IMR-90 (cell line): ENCODE results near the gene CDK17. TPM values are rescaled to one million over a fixed set of nuclear protein-coding genes. Genes with fewer than 3 reads are reported as not detected.

Experiments used
- ATAC-seq: fragments of 200-7000 bp; cut with Tn5 transposase; 2 replicates; pipeline ENCODE4 v1.9.1; 2020; ENCODE audit warnings: low read depth, mild to moderate bottlenecking, moderate library complexity
- BruUV-seq: library from RNA; stranded (reverse); fragments of 400-500 nt; replicated peaks from 2 replicates; lab custom pipeline; 2021; lab: Mats Ljungman, UMichigan
- CTCF ChIA-PET: fragments of 300-600 bp; formaldehyde crosslinking; extraction: SDS; loops from one replicate; lab custom pipeline; 2021; ENCODE audit warnings: antibody characterized with exemption; lab: Yijun Ruan, JAX
- POLR2A ChIA-PET: fragments of 300-600 bp; sonication (Branson Sonifier 250); formaldehyde crosslinking; loops from one replicate; lab custom pipeline; 2022; ENCODE audit warnings: antibody characterized with exemption; ENCODE audit not compliant: unreplicated experiment; lab: Charles Lee
- DNase-seq: peaks from one replicate; pipeline ENCODE4 v3.0.0; 2013
- H2AFZ ChIP-seq: replicated peaks from 2 replicates; pipeline ENCODE3; 2013; ENCODE audit warnings: low read length, mild to moderate bottlenecking; ENCODE audit not compliant: poor library complexity
- H2AK5ac ChIP-seq: 2 replicates; pipeline ENCODE4 v1.6.1; 2013; ENCODE audit warnings: low read depth, low read length, inconsistent platforms
- H2AK9ac ChIP-seq: replicated peaks from 2 replicates; pipeline ENCODE3; 2013; ENCODE audit warnings: mild to moderate bottlenecking, low read depth, low read length, moderate library complexity; ENCODE audit not compliant: poor library complexity
- H2BK120ac ChIP-seq: 2 replicates; pipeline ENCODE4 v1.6.1; 2013; ENCODE audit warnings: low read depth, low read length, inconsistent platforms
- H2BK15ac ChIP-seq: 3 replicates; pipeline ENCODE4 v1.6.1; 2013; ENCODE audit warnings: low read depth, low read length, inconsistent platforms
- H2BK20ac ChIP-seq: 2 replicates; pipeline ENCODE4 v1.6.1; 2013; ENCODE audit warnings: low read depth, mild to moderate bottlenecking, inconsistent platforms, low read length, moderate library complexity
- H2BK5ac ChIP-seq: 2 replicates; pipeline ENCODE4 v1.6.1; 2013; ENCODE audit warnings: mild to moderate bottlenecking, low read depth, low read length, inconsistent platforms; ENCODE audit not compliant: poor library complexity, severe bottlenecking
- H3K14ac ChIP-seq: replicated peaks from 2 replicates; pipeline ENCODE4 v1.6.1; 2013; ENCODE audit warnings: low read depth, low read length, inconsistent platforms
- H3K18ac ChIP-seq: 2 replicates; pipeline ENCODE4 v1.6.1; 2013; ENCODE audit warnings: low read depth, low read length, control low read depth
- H3K23ac ChIP-seq: 2 replicates; pipeline ENCODE4 v1.6.1; 2013; ENCODE audit warnings: low read depth, low read length, inconsistent platforms
- H3K27ac ChIP-seq: 2 replicates; pipeline ENCODE4 v1.5.1; 2013; ENCODE audit warnings: mild to moderate bottlenecking, control low read depth, low read length; ENCODE audit not compliant: insufficient read depth
- H3K27me3 ChIP-seq: 2 replicates; pipeline ENCODE4 v1.6.1; 2013; ENCODE audit warnings: low read length; ENCODE audit not compliant: control insufficient read depth, insufficient read depth
- H3K36me3 ChIP-seq: 2 replicates; pipeline ENCODE4 v1.6.1; 2013; ENCODE audit warnings: low read length, mixed read lengths; ENCODE audit not compliant: control insufficient read depth, insufficient read depth
- H3K4ac ChIP-seq: 2 replicates; pipeline ENCODE4 v1.6.1; 2013; ENCODE audit warnings: low read depth, low read length, inconsistent platforms
- H3K4me1 ChIP-seq: 2 replicates; pipeline ENCODE4 v1.6.1; 2013; ENCODE audit warnings: low read length, mixed read lengths; ENCODE audit not compliant: control insufficient read depth, insufficient read depth
- H3K4me2 ChIP-seq: 2 replicates; pipeline ENCODE4 v1.6.1; 2013; ENCODE audit warnings: low read depth, mild to moderate bottlenecking, control low read depth, low read length, moderate library complexity
- H3K4me3 ChIP-seq: 2 replicates; pipeline ENCODE4 v1.5.1; 2013; ENCODE audit warnings: low read depth, mild to moderate bottlenecking, control low read depth, low read length, moderate library complexity; ENCODE audit not compliant: insufficient read depth
- H3K56ac ChIP-seq: 2 replicates; pipeline ENCODE4 v1.6.1; 2013; ENCODE audit warnings: low read length, inconsistent platforms; ENCODE audit not compliant: insufficient read depth; ENCODE audit errors: extremely low read depth
- H3K79me1 ChIP-seq, 2 experiments: 2 replicates each; pipeline ENCODE4 v1.6.1; 2013; ENCODE audit warnings: low read length in 2 of 2, inconsistent platforms in 1 of 2, low read depth in 1 of 2
- H3K9ac ChIP-seq: 2 replicates; pipeline ENCODE4 v1.6.1; 2013; ENCODE audit warnings: low read depth, low read length, control low read depth
- H3K9me1 ChIP-seq: 2 replicates; pipeline ENCODE4 v1.6.1; 2013; ENCODE audit warnings: low read length, inconsistent platforms; ENCODE audit not compliant: insufficient read depth
- H3K9me3 ChIP-seq: 2 replicates; pipeline ENCODE4 v1.6.1; 2013; ENCODE audit warnings: low read length; ENCODE audit not compliant: control insufficient read depth, insufficient read depth
- H4K20me1 ChIP-seq: 2 replicates; pipeline ENCODE4 v1.6.1; 2013; ENCODE audit warnings: low read length, inconsistent platforms; ENCODE audit not compliant: insufficient read depth
- H4K5ac ChIP-seq: 2 replicates; pipeline ENCODE4 v1.6.1; 2013; ENCODE audit warnings: mild to moderate bottlenecking, low read depth, low read length, control low read depth
- H4K8ac ChIP-seq, 2 experiments: 2 replicates each; pipeline ENCODE4 v1.6.1; 2013; ENCODE audit warnings: low read depth in 2 of 2, low read length in 2 of 2, control low read depth in 1 of 2, inconsistent platforms in 1 of 2
- H4K91ac ChIP-seq: 2 replicates; pipeline ENCODE4 v1.6.1; 2013; ENCODE audit warnings: low read depth, low read length, inconsistent platforms; ENCODE audit not compliant: insufficient read depth
- MXI1 ChIP-seq: IDR thresholded peaks from 2 replicates; pipeline ENCODE4 v1.6.1; 2012; ENCODE audit warnings: low read depth, mild to moderate bottlenecking, low read length, moderate library complexity, borderline replicate concordance
- NFE2L2 ChIP-seq: fragments of 150-350 bp; IDR thresholded peaks from 2 replicates; pipeline ENCODE4 v1.6.1; 2016; ENCODE audit warnings: low read depth, mild to moderate bottlenecking, low read length
- WGBS, 2 experiments: methylation state at CpG; one replicate each; pipeline versions ENCODE4 v1.1.5 to v1.1.7; 2013; ENCODE audit warnings: missing lambda C conversion rate in 2 of 2; ENCODE audit not compliant: insufficient read length in 1 of 2; ENCODE audit errors: extremely low coverage in 2 of 2; 5-methylcytosine and 5-hydroxymethylcytosine counted together
- dilution Hi-C: fragments of 300-500 bp; cut with HindIII; formaldehyde crosslinking; loops from one replicate; pipeline ENCODE4 v1.14.3; 2018; ENCODE audit warnings: low sequenced_read_pairs; ENCODE audit not compliant: unreplicated experiment
- in situ Hi-C: fragments of 300-500 bp; cut with MboI; formaldehyde crosslinking; loops from 3 replicates; pipeline ENCODE4 v1.14.3; 2019; ENCODE audit warnings: low sequenced_read_pairs, inconsistent platforms, mixed read lengths
- intact Hi-C: fragments of 100-400 bp; cut with micrococcal nuclease; formaldehyde crosslinking; loops from 2 replicates; pipeline ENCODE4 v1.10.0; 2022
- polyA plus RNA-seq, 3 experiments: library from polyadenylated mRNA; depleted of rRNA; stranded (reverse); fragments of >200 nt; gene quantifications; 2 replicates each; pipeline ENCODE4 v1.2.3, GENCODE V29; 2012; ENCODE audit warnings: low replicate concordance in 1 of 3
- total RNA-seq: library from RNA; depleted of rRNA; stranded (reverse); fragments of >200 nt; gene quantifications from 2 replicates; pipeline ENCODE4 v1.2.3, GENCODE V29; 2012
- TF ChIP-seq, protein P1 (sequence below): conservative IDR thresholded peaks from 2 replicates; pipeline ENCODE4 v1.5.1; 2012; ENCODE audit warnings: mild to moderate bottlenecking, low read depth, low read length, improper control_type of control experiment
- TF ChIP-seq, protein P2 (sequence below): fragments of 150-350 bp; IDR thresholded peaks from 2 replicates; pipeline ENCODE4 v1.6.1; 2016; ENCODE audit warnings: low read depth, mild to moderate bottlenecking, low read length, moderate library complexity, borderline replicate concordance

The CDK17 gene
- total and polyA plus RNA-seq, 2 of the 4 experiments (the other 2 are of a cell fraction), result 14.5 to 50.2 TPM

DNA sequence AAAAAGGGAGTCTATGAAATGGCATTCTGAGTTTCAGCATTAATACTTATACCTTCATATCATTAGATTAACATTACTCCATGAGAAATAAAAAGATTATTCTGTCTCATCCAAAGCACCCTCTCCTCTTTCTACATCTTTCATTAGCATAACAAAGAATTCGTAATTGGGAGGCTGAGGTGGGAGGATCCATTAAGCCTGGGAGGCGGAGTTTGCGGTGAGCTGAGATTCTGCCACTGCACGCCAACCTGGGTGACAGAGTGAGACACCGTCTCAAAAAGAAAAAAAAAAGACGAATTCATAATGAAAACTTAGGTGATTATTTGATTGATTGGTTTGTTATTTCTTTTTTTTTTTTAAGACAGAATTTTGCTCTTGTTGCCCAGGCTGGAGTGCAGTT, 1.8 kb upstream of the CDK17 start:
- no peak overlapping the region for H3K4me3 ChIP-seq
- ChIA-PET POLR2A (no interaction called here), CTCF (interaction anchor here (1.1 to 1.7 kb wide), 3 partner anchors 87 to 162 kb away, joined by 3 to 5 read pairs (median 4); partner anchors contain the start of gene CFAP54)
- peak overlapping the region; percentile 78 for H2AK5ac ChIP-seq
- DNase-seq (no peak), ATAC-seq (no peak)
- H3K14ac ChIP-seq, result no peak overlapping the region
- in situ Hi-C loops (loop anchor here (5.0 kb wide), 2 partner anchors 85 to 340 kb away; partner anchors contain the start of gene CFAP54), intact Hi-C loops (no loop called here), dilution Hi-C loops (no loop called here)
- no TSS peak for BruUV-seq
- 100% methylated on average over 5 of the region's 6 CpGs; no CpG with 5 or more reads in 1 of the 2 experiments for WGBS, 2 experiments
- H3K18ac ChIP-seq, result no peak overlapping the region
- no peaks in the 10 kb centered on the region for H3K36me3 ChIP-seq
- peaks cover 16% of the 10 kb centered on the region; the same call in 1 of the 2 replicates for H4K20me1 ChIP-seq
- no peak overlapping the region; a peak in 1 of 4 replicates for H4K8ac ChIP-seq
- H3K9me1 ChIP-seq, result no peaks in the 10 kb centered on the region
- H3K9me3 ChIP-seq, result no peaks in the 10 kb centered on the region
- H3K27ac ChIP-seq, result peak overlapping the region; percentile 57; the same call in 1 of the 2 replicates
- H4K91ac ChIP-seq, result no peak overlapping the region
- peaks cover 0 to 12% of the 10 kb centered on the region in 2 experiments; a peak in 2 of 4 replicates for H3K79me1 ChIP-seq
- no peak overlapping the region for H3K9ac ChIP-seq
- no peak overlapping the region for H2BK15ac ChIP-seq
- no peak overlapping the region for H2BK120ac ChIP-seq
- H3K27me3 ChIP-seq, result no peaks in the 10 kb centered on the region
- H4K5ac ChIP-seq, result no peak overlapping the region
- H3K56ac ChIP-seq, result no peak overlapping the region
- TF ChIP-seq, protein P1, sequence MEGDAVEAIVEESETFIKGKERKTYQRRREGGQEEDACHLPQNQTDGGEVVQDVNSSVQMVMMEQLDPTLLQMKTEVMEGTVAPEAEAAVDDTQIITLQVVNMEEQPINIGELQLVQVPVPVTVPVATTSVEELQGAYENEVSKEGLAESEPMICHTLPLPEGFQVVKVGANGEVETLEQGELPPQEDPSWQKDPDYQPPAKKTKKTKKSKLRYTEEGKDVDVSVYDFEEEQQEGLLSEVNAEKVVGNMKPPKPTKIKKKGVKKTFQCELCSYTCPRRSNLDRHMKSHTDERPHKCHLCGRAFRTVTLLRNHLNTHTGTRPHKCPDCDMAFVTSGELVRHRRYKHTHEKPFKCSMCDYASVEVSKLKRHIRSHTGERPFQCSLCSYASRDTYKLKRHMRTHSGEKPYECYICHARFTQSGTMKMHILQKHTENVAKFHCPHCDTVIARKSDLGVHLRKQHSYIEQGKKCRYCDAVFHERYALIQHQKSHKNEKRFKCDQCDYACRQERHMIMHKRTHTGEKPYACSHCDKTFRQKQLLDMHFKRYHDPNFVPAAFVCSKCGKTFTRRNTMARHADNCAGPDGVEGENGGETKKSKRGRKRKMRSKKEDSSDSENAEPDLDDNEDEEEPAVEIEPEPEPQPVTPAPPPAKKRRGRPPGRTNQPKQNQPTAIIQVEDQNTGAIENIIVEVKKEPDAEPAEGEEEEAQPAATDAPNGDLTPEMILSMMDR, result no peak
- TF ChIP-seq MXI1 (no peak), NFE2L2 (no peak)
- TF ChIP-seq, protein P2, sequence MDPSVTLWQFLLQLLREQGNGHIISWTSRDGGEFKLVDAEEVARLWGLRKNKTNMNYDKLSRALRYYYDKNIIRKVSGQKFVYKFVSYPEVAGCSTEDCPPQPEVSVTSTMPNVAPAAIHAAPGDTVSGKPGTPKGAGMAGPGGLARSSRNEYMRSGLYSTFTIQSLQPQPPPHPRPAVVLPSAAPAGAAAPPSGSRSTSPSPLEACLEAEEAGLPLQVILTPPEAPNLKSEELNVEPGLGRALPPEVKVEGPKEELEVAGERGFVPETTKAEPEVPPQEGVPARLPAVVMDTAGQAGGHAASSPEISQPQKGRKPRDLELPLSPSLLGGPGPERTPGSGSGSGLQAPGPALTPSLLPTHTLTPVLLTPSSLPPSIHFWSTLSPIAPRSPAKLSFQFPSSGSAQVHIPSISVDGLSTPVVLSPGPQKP, result no peak
- H2BK20ac ChIP-seq, result no peak overlapping the region
- no peak overlapping the region for H3K23ac ChIP-seq
- H3K4me2 ChIP-seq, result no peak overlapping the region; the same call in 1 of the 2 replicates
- no peaks in the 10 kb centered on the region for H3K4me1 ChIP-seq
- peak overlapping the region; percentile 98 for H2BK5ac ChIP-seq
- H2AK9ac ChIP-seq, result no peak overlapping the region
- 0 out of 2 replicates have a peak overlapping the region, but pooled peaks have one; percentile 8 for H3K4ac ChIP-seq
- no peak overlapping the region for H2AFZ ChIP-seq
